Left lobe of liver (tissue), 2 donors: ENCODE data around the gene ATP8A2. TPM values are rescaled to one million over a fixed set of nuclear protein-coding genes. Genes with fewer than 3 reads are reported as not detected.

ENCODE experiments used
- ATAC-seq: fragments of 200-7000 bp; cut with Tn5 transposase; one replicate; pipeline ENCODE4 v1.9.1; 2020; ENCODE audit warnings: mild to moderate bottlenecking, moderate library complexity
- DNase-seq: peaks from one replicate; pipeline ENCODE4 v3.0.0-alpha.2; 2020; ENCODE audit warnings: low spot score
- total RNA-seq: library from RNA; stranded (reverse); gene quantifications from one replicate; pipeline ENCODE4 v1.2.1, GENCODE V29; 2021
- donor health status: DM: no; HTN: no; CAD: no; lungs with moderate emphysema.
- donor health status: DM: no; HTN: yes; CAD: no.

Gene ATP8A2
- total RNA-seq, 1 donor from 2014 or later: not detected

DNA sequence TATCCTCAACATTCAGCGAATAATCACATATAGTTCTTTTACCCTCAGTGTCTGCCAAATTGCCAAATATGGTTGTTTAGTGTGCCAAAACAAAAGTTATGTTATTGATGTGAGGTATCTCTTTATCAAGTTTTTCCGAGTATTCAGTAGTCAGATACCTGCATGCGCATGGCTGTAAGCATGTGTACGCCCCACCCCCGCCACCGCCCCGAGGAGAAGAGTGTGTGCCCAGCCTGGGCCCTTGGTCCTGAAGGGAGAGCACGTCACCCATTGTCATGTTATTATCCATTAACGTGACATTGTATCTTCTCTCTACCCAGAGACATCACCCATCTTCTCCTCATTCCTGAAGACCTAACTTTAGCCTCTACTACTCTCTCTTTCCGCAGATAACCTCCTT is 533.1 kb downstream of the ATP8A2 start:
- ATAC-seq: no peak
- no peak for DNase-seq

DNA sequence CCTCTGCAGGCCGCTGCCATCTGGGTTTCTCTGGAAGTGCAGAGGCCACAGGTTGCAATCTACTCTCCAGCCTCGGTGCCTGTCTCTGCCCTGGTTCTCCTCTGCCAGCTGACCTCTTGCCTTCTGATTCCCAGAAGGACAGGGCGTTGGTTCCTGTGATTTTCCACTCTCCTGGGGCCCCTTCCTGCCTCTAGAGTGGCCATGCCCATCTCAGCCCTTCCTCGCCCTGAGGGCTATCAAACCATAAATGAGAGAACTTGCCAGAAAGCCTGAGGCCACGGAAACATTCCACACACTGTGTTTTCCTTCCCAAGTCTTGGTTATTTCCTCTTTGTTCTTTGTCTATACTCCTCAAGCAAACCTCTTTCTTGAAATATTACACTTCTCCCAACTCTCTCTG is 533.8 kb downstream of the ATP8A2 start:
- no peak for DNase-seq
- ATAC-seq: no peak

DNA sequence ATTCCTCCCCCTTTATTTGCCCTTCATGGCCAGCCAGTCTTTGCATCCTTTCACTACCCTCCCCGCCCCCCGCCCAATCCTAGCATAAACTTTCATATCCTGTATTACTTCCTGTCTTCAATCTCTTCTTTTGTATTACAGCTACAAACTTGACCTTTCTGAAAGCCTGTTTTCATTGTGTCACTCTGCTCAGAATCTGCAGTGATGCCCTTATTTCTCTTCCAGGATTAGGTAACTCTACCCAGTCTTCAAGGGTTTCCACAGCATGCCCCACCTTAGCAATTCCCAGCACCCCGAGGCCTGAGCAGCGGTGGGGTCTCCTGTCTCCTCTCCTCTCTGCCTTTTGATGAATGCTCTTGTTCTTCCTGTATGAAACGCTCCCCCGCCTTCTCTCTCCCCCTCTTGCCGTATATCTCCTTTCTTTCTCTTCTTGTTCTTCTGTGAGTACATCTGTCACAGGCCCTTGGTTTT is 534.5 kb downstream of the ATP8A2 start:
- ATAC-seq: no peak

DNA sequence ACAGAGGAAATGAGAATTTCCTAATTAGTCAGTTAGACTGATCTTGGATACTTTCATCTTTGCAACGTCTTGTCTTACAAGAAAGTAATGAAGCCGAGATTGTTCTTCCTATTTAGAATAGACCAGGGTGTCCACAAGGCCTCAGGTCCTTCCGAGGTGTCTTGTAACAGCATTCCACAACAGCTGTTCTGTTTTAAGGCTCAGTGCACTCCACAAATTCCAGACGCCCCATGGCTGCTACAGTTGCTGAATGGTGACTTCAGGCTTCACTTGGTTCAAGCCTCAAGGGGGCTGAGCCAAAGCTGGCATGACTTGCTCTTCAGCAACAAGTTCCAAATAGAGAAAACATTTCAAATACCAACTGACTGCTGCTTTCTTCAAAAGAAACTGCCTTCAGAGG is 536.6 kb downstream of the ATP8A2 start:
- no peak for ATAC-seq
- no peak for DNase-seq

More for the DNA sequence above, 534.5 kb downstream of the ATP8A2 start:
- DNase-seq: no peak

DNA sequence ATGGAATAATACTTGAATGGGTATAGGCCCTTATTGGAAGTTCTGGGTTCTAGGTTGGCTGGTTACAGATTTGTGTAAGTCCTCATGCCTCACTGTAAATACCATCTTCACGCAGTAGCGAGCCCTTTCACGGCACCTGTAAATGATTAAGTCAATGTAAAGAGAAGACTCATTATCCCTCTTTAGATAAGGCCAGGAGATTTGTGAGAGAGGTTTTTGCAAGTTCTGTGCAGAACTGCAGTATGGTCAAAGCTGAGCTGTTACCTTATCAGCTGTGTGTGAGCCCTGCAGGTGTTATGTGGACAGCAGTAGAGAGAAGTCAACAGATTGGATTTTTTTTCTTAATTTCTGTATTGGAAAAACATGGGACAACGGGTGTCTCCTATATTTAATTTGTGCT is 538.5 kb downstream of the ATP8A2 start:
- DNase-seq (no peak), ATAC-seq (no peak)

DNA sequence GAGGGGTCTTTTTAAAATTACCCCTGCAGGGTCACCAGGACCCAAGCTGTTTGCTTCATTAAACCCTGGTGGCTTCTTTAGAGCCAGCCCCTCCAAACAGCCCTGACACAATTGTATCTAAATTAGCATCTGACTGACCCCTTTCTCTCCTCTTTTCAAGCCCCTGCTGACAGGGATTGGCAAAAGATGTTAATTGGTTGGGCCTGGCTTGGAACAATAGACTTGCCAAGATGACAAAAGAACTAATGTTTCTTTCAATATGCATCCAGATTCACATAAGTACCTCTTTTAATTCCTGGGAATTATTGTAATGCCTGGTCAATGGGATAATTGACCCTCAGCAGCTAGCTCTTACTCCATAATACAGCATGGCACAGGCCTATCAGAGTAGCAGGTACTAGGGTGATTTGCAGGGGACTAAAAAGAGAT is 539.2 kb downstream of the ATP8A2 start:
- DNase-seq (no peak), ATAC-seq (no peak)

DNA sequence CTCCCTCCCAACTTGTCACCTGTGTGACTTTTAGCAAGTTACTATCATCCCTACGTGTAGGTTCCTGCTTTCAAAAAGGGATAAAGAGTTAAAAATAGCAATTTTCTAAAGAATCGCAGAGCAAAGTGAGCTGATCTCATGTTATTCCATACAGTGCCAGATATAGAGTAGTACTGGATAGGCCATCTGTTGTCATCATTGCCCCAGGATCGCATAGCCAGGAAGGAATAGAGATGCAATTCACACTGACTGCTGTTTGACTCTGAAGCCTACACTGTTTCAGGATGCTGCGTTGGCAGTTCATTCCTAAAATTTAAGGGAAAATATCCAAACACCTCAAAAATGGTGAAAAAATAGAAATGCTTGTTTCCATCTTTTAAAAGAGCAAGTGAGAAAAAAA is 541.2 kb downstream of the ATP8A2 start:
- DNase-seq: no peak
- ATAC-seq: no peak

DNA sequence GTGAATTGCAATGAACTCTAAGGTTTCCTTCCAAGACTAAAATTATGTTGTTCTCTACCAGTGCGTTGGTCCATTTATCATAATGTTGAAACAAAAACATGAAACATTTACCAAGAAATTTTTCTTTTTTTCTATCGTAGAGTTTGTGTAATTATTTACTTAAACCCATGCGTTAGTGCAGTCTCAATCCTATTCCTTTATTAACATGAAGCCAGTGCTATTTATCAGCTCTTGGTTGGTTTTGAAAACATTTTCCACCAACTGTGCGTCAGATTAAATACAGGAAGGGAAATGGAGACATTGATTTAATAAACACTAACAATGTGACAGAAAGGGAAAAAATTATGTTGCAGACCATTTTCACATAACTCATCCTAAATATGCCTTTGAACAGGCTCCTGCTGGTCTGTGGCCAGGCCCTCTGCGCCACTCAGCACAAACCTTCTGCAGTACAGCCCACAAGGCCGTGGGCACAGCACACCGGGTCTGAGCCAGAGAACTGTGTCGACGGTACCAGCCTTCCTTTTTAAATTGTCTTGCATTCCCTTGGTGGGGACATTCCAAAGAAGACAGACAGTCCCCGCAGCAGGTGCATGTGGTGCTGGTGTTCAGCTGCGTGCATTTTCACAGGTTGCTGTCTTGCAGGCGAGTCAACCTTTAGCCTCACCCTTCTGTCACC is 544.2 kb downstream of the ATP8A2 start:
- no peak for DNase-seq

DNA sequence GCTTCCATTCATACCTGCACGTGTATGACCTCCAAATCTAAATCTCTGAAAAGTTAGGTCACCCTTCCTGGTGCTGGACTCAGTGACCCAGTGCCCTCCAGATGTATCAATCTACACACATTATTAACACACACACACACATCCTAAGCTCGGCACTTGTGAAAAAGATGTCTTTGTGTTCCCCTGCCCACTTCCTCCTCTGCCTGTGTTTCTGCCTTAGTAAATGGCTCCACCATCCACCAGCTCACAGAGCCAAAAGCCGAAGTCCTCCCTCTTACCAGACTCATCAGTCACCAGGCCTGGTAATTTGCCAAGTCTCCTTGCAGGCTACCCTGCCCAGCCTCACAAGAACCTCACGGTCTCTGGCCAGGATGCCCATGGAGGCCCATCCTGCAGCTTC is 548.5 kb downstream of the ATP8A2 start:
- DNase-seq (no peak), ATAC-seq (no peak)

More for the DNA sequence above, 544.2 kb downstream of the ATP8A2 start:
- no peak for ATAC-seq

DNA sequence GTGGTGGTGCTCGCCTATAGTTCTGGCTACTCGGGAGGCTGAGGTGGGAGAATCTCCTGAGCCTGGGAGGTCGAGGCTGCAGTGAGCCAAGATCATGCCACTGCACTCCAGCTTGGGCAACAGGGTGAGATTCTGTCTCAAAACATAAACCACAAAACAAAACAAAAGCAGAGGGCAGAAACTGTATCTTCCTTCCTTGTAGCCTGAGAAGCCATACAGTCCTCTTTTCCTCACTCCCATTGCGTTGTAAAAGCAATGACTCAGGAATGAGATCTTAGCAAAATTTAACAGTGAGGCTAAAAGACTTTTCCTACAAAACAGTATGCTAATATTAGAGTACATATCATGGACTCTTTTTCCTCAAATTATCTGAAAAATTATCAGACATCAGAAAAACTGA is 549.2 kb downstream of the ATP8A2 start:
- no peak for ATAC-seq
- DNase-seq: no peak

DNA sequence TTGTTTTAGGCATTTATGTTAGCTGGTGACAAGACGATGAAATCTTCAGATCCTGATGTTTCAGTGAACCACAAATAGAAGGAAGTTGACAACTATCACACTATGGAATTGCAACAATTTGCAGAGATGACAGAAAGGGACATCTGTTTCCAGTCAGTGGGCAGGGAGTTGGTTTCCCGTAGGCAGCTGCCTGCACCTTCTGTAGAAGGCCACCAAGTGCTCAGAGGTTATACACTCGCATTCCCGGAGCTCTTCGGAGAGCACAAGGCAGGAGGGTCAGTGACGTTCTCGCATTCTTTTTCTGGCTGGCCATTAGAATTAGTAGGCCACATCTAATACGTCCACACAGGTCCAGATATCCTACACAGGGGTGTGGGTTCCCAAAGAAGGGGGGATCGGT is 550.6 kb downstream of the ATP8A2 start:
- DNase-seq: no peak
- no peak for ATAC-seq

DNA sequence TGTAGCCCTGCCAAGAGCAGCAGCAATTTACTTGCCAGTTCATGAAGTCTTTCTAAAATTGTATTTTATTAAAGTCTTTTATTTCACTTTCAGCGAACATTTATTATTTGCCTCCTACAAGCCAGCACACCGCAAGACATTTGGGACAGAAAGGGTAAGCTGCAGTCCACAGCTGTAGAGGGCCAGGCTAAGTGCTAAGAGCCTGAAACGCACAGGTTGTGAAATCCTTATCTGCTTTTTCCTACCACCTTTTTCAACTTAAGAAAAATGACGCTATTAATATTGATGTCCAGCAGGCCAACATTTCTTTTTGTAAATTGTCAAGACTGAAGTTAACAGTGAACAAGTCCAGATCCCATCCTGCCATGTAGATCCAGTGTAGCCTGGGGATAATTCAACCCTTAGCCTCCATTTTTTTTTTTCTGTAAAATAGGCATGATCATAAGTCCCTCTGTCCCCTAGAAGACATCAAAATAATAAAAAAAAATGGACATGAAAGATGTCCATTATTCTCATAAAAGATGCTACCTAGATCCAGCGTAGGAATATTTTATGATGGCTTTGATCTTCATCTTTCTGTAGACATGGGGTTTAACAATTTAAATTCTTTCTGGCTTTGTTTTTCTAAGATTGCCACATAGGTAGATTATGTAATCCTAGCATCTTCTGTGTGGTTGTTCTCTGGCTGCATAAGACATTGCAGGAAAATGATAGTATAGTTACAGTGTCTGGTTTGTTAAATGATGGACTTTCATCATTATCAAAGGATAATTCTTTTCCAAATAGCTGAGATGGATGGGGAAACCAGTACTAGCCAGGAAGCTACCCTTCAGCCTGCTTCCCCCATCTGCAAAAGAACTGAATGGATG is 551.7 kb downstream of the ATP8A2 start:
- ATAC-seq (no peak), DNase-seq (no peak)

DNA sequence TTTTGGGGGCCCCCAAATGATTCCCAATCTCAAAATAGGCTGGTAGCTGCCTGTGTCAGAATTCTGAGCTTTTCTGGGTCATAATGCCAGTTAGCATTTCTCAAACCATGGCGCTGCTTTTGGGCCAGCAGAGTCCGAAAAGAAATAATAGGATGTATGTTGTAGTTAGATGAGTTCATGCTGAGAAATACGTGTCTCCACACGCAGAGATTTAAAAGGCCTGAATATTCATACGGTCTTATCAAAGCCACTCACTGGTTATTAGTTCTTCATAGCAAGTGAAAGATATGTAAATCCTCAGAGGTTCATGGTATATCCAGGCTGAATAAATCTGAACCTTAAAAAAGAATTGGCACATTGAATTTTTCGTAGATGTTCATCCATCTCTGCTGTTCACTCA is 555.6 kb downstream of the ATP8A2 start:
- DNase-seq (no peak), ATAC-seq (no peak)

DNA sequence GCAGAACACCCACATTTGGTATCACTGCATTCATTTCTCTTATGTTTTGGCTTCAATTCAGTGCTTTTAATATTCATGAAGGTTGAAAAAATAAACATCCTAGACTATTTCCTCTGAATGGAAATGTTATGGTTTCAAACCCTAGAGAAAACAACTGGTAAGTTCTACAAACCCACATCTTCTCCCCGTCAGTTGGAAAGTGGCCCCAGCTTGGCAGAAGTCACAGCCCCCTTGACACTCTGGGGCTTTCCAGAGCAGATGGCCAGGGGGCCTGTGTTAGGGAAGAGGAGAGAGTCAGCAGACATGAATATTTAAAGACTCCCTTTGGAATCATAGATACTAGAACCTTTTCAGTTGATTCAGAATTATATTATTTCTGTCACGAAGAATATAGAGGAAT is 556.2 kb downstream of the ATP8A2 start:
- ATAC-seq: no peak
- no peak for DNase-seq

DNA sequence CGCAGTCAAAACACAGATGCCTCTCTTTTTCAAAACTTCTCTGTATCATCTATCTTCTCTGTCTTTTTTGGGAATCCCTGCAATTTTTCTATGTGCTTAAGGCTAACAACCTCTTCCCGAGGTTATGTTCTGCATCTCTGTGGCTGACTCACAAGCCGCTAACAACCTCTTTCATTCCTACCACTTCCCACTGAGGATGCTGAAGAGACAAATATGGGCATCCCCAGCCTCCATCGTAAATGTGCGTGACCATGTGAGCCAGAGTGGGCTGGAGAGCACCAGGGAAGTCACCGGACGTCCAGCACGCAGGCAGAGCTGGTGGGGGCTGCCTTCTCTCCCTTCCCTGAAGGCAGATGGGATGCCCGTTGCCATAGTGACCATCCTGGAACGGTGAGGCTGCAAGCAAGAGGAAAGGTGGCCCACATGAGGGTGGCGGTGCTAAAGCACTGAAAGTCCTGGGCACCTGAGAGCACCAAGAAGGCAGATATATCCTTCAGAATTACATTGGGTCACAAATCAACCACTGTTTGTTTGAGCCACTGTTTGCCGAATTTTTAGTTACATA is 557.2 kb downstream of the ATP8A2 start:
- ATAC-seq (no peak), DNase-seq (no peak)

DNA sequence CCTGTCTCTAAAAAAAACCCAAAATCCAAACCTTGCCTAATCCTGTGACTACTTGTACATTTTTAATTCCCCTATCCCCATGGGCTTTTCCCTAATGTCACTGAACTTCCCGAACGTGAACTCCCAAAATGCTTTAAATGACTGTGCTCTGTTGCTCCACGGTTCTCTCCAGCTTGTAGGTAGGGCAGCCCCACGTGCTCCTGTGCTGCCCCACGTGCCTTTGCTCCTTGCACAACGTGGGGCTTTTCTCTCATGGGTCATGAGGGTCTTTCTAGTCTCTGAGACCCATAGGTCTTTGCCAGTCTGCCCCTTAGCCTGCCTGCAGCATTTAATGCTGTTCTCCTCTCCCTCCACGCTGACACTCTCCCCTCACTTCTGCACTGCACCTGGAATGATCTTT is 558.0 kb downstream of the ATP8A2 start:
- no peak for DNase-seq

DNA sequence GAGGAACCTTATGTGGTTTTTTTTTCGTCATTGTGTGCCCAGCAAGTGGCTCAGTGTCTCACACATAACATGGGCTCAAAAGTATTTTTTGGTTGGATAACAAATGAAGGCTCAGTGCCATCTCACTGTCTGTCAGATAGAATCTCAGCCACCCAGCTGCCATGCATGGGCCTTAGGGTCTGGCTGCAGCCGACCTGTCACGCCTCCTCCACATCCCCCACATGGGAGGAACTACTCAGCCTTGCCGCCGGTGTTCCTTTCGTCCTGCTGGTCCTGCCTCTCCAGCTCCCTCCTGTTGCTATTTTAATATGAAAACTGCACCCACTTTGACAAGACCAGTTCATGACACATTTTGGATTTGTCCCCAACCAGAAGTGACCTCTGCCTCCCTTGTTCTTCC is 558.9 kb downstream of the ATP8A2 start:
- DNase-seq (no peak), ATAC-seq (no peak)

More for the DNA sequence above, 558.0 kb downstream of the ATP8A2 start:
- ATAC-seq: no peak

DNA sequence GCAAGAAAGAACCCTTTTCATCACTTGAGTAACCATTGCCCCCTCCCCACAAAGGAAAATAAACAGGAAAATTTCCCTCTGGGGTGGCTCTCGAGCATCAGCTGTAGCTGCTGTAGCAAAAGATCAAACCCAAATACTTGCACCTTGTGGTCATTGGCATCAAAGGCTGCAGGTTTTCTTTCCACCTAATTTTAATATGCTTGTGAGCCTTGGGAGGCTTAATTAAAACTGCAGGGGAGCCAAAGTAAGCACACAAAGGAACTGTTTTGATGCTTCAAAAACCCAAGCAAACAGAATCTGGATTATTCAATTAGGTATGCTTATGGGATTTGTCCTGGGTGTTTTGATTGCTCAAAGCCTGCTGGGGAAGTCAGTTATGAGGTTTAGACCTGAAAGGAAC is 560.6 kb downstream of the ATP8A2 start:
- ATAC-seq (no peak), DNase-seq (no peak)

DNA sequence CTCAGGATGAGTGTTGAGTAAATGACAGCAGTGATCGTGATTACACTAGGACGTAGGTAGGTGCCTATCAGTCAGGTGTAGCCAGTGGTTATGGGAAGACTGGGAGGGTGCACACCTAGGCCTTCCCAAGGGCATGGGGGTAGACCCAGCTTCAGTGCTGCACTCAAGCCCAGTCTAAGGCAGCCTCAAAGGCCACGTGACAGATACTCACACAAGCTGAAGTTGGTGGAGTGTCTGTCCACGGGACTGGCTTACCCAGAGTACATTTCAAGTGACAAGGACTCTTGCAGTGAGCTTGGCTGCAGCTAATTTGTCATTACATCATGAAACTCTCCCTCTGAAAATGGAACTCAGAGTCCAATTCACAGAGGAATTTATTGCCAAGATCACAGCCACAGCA is 561.7 kb downstream of the ATP8A2 start:
- DNase-seq (no peak), ATAC-seq (no peak)

DNA sequence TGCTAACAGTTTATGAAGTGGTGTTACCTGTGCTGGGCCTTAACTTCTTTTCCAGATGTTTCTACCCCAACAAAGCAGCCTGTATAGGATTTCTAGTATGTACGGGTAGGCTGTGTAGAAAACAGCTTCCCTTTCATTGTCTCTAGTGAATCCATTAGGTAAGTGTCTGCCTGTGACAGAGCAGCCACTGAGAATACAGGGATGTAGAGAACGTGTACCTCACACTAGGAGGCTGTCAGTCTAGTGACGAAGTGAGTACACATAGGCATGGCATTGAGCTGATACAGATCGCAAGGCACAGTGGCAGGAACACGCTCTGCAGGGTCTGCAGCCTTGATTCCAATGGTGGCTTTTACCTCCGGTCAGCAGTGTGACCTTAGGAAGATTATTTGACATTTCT is 562.4 kb downstream of the ATP8A2 start:
- DNase-seq (no peak), ATAC-seq (no peak)

DNA sequence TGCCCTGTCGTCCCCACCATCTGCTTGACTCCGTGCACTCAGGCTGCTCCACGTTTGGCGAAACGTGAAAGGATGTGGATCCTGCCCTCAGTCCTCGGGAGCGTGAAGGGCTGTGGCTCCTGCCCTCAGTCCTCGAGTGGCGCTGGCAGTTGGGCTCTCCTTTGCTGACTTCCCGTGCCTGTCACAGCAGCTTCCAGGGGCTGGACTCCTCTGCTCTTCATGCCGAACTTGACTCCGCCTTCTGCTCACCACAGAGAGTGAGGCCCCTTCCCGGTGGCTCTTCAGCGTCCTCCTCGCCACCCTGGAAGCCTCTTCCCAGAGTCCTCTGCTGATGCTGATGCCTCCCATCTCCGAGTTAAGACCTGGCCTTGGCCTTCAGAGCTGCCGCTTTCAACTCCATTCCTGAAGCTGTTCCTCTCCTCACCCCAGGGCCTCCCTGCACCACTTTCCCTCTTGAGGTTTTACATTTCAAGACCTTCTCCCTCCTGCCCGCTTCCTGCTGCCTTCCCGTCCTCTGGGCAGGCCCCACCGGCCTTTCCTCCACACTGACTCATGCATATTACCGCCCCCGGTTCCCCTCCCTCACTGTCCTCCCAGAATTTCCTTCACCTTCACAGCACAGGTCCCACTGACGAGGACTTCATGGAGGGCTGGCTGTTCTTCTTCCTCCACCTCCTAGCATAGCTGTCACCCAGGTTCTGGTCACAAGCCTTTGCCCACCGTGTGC is 568.4 kb downstream of the ATP8A2 start:
- ATAC-seq (no peak), DNase-seq (no peak)
